ENCODE data around the gene FLACC1. TPM values are rescaled to one million over a fixed set of nuclear protein-coding genes. Genes with fewer than 3 reads are reported as not detected.

FLACC1 gene
- polyA plus RNA-seq, 3 donors, result 1.6 to 4.8 (median 2.9) TPM

- no peak for DNase-seq
Observed at GRCh38 chr2:201279079-201279478, 78.1 kb downstream of the FLACC1 start.

DNA sequence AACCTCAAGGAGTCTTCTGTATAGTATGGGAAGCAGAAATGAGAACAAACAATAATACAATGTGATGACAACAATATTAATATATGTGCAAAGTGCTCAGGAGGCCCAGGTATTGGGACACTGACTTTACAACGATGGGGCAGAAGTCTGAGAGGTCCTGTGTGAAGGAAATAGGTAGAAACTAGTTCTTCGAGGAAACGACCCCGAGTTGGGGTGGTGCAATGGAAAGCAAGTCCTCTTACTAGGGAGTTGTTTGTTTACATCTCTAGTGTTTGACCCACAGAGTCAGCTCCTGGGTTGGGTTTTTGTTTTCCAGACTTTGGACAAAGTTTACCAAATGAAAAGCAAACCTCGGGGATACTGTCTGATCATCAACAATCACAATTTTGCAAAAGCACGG is 80.6 kb downstream of the FLACC1 start:
- DNase-seq, result no peak

GRCh38 chr2:201275990-201276389 is 81.2 kb downstream of the FLACC1 start:
- no peak for DNase-seq

GRCh38 chr2:201275069-201275468 is 82.1 kb downstream of the FLACC1 start:
- no peak for DNase-seq

- no peak for DNase-seq
Observed at GRCh38 chr2:201273330-201273983, 83.7 kb downstream of the FLACC1 start.

- DNase-seq, result no peak
Observed at GRCh38 chr2:201271917-201272316, 85.2 kb downstream of the FLACC1 start.

DNA sequence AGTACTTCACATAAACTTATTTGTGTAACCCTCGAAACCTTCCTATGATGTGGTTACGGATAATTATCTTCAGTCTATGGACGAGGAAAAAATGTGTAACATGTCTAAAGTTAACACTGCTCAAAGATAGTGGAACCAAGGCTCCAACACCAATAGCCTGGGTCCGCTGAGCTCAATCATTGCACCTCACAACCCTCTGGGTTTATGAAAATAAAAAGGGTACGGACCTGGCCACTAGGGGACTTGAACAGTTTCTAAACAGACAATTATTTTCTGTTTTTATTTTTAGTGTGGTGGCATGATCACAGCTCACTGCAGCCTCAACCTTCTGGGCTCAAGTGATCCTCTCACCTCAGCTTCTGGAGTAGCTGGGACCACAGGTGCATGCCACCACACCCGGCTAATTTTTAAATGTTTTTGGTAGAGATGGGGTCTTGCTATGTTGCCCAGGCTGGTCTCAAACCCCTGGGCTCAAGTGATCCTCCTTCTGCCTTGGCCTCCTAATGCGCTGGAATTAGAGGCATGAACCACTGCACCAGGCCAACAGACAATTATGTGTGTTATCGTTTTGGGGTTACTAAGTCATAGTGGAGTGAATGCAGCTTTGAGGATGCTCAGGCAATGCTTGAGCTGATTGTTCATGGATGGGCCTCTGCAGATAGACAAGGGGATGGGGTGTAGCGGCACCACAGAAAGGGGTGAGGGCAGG is 86.7 kb downstream of the FLACC1 start:
- DNase-seq, result no peak

GRCh38 chr2:201269764-201270163 is 87.4 kb downstream of the FLACC1 start:
- DNase-seq, result no peak

DNA sequence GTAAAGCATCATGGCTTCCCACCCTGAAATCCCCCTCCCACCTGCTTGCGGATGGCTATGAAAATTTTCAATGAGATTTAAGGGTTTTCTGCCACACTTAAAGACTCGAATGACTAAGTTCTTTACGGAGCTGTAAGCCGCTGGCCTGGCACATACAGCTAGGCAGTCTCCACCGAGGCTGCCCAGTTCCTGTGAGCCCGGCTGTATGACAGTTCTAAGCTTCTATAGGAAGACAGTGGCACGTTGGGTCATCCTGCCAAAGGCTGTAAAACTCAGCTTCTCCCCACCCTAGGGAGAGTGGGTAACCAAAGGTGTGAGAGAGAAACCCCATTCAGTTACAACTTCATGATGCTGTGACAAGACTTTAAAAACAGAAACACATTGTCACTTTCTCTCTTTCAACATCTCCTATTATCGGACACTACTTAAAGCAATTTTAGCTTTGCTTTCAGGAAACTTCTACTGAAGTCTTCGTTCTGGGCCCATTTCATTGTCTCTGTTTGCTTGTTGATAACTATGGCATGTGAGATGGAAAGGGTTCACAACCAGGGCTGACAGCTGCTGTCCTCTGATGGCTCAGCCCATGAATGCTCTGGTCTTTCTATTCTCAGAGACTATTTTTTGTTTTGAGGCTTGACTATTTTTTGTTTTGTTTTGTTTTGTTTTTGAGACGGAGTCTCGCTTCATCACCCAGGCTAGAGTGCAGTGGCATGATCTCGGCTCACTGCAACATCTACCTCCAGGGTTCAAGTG is 89.7 kb downstream of the FLACC1 start:
- DNase-seq, result no peak

DNA sequence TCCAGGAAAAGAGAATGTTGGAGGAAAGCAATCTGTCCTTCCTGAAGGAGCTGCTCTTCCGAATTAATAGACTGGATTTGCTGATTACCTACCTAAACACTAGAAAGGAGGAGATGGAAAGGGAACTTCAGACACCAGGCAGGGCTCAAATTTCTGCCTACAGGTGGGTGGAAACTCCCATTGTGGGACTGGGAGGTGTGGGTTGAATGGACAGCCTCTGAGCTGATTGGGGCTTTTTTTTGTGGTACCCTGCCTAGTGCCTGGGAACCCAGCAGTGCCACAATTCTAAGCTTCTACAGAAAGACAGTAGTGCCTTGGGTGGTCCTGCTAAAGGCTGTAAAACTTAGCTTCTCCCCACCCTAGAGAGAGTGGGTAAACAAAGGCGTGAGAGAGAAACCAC is 90.5 kb downstream of the FLACC1 start:
- DNase-seq, result no peak

- DNase-seq, result no peak
Observed at GRCh38 chr2:201264472-201265173, 92.5 kb downstream of the FLACC1 start.

DNA sequence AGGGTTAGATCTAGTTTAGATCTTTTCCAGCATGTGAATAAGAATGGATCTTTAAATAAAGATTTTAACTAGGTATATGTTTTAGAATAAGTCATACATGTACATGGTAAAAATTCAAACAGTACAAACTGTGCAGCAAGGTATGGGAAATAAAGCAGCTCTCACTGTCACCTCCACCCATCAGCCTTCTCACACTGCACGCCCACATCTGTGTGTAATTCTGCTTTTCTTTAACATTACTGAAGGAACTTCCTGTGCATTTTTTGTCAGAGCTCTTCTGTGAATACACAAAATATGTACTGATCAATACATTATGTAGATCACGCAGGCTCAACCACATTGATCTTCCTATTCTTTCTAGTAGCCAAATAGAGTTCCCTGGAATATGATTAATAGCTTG is 93.4 kb downstream of the FLACC1 start:
- DNase-seq, result no peak

DNA sequence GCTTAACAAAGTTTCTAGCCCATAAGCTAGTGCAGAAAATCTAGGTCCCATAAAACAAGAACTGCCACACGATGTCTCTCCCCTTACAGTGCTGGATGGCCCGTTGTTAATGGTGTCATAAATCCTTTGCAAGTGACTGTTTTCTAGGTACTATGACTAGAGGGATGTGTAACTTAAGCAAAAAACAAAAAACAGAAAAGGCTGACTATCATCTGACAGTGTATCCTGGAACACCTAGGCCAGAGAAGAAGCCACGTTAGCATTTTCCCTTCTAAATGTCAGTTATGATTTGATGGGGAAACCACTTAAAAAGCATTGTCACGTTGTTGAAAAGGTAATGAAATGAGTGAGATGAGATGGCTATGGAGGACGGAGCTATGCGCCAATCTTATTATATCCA is 94.4 kb downstream of the FLACC1 start:
- DNase-seq, result peak; percentile 52

GRCh38 chr2:201261906-201262305 is 95.2 kb downstream of the FLACC1 start:
- no peak for DNase-seq

DNA sequence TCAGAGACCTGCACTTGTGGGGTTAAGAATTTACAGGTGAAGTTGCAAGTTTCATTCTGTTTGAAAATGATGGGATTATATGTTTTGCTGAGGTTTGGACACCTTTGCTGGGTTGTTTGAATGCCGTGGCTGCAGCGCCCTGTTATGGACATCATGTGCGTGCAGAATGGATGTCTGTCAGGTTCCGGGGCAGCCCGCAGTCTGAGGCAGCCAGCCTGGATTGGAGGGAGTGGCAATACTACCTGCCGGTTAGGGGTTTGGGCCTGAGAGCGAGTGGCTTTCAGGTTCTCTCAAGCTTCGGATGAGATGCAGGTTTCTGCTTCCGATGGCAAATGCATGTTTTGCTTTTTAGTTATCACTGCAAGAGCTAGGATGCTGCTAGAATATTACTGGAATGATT is 95.7 kb downstream of the FLACC1 start:
- DNase-seq, result no peak

DNA sequence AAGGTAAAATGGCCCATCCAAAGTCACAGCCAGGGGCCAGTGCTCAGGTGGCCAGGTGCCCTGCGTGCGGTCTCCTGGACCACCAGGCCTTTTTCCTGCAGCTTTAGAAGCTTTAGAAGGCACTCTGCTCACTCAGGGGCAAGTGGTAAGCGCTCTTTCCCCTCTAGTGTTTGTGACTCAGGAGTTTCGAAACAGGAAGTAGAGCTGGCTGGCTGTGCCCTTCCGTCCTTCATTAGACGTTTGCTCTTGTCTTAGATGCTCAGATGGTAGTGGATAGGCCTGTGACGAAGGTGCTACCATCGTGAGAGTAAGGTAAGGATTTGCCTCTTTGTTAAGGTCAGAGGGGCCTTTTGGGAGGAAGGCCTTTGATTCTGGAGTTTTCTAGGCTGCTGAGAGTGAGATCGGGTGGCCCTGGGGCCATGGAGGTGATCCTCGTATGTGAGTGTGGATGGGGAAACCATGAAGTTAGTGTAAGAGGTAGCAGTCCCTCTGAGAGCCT is 96.8 kb downstream of the FLACC1 start, which contains the start of gene CASP8:
Gene CASP8, plus strand, starts transcription at position 235 of the 499 bp plus-strand sequence. CDS start 5,951 bp downstream, outside the sequence.
- no peak for DNase-seq

DNA sequence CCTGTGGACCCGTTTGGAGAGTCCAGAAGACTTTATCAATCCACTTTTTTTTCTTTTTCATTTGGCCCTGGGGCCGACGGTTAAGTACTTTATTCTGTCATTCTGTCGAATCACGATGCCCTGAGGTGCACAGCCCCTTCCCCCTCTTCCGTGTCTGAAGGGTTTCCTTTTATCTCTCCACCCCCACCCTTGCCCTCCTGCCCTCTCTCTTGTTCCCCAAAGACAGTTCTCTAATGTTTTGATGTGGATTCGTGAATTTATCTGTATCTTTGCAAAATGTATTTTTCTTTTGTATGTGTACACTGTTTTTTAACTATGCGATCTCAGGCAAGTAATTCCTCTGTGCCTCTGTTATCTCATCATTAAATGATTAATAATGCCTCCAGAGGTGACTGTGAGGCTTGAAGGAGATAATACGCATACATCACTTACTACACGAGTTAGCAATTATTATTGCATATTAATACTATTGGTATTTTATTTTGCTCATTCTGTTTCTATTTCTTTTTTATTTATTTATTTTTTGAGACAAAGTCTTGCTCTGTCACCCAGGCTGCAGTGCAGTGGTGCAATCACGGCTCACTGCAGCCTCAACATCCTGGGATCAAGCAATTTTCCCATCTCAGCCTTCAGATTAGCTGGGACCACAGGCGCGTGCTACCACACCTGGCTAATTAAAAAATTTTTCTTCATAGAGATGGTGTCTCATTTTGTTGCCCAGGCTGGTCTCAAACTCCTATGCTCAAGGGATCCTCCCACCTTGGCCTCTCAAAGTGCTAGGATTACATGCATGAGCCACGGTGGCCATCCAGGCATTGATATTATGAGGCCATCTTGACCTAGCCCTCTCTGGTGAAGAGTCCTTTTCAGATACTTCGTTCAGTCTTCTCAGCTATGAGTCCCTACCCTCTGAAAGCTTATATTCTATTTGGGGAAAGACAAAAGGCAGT is 98.2 kb downstream of the FLACC1 start:
- DNase-seq, result no peak

DNA sequence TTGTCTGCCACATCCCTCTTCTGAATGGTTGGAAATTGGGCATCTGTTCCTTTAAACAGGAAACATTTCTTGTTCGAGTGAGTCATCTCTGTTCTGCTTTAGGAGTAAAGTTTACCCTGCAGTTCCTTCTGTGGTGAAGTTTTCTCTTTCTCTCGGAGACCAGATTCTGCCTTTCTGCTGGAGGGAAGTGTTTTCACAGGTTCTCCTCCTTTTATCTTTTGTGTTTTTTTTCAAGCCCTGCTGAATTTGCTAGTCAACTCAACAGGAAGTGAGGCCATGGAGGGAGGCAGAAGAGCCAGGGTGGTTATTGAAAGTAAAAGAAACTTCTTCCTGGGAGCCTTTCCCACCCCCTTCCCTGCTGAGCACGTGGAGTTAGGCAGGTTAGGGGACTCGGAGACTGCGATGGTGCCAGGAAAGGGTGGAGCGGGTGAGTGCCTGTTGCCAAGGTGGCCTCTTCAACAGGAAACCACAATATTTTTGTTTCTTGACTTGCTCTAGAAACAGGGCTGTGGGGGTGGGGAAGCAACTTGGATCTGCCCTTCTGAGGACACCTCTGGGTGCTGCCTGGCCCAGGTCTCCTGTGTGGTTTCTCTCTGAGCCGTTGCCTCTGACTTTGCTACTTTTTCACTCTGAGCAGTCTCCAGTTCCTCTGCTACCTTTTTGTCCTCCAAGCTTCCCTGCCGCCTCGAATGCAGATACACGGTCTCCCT is 99.0 kb downstream of the FLACC1 start:
- DNase-seq, result peak; percentile 59

DNA sequence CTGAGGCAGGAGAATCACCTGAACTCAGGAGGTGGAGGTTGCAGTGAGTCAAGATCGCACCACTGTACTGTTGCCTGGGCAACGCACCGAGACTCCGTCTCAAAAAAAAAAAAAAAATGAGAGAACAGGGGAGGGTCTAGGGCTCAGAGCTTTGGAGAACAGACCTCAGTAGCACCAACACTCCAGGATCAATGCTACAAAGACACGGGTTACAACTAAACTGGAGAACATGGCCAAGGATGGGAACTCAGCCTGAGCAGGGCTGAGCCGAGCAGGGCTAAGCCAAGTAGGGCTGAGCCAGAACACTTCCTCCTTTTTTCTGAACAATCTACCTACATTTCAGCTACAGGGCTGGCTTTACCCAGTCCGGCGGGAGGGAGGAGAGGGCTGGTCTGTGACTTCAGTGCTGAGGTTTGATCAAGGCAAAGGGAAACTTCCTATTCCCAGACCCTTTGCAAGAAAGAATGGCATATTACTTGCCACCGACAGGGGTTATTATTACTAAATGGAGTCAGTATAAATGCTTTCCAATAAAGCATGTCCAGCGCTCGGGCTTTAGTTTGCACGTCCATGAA is 99.7 kb downstream of the FLACC1 start:
- DNase-seq, result no peak

DNA sequence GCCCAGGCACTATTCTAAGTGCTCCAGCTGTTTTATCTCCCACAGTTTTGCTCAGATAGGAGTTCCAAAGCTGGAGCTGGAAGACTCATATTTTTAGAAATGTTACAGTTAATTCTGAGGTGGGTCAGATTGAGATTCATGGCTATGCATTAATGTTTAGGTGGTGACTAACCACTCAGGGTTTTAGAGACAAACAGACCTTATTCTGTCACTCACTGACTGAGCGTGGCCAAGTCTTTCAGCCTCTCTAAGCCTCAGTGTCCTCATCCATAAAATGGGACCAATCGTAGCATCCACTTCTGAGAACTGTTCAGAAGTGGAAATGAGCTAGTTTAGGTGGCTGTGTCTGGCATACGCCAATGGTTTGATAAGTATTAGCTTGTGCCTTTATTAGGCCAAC is 101.1 kb downstream of the FLACC1 start:
- no peak for DNase-seq
